ENCODE measurements around the gene CALM3.

GRCh38 chr19:46659151-46660007 lies 58.2 kb downstream of the CALM3 start:
- TF ChIP-seq CTCF (conservative IDR thresholded peaks at IDR 0.05; ENCODE audit: low read length) (no peak), EZH2phosphoT487 (IDR thresholded peaks at IDR 0.05; ENCODE audit: borderline replicate concordance) (no peak)

Measured in Loucy (cell line).